OCI-LY3 (cell line): ENCODE results near the gene TMEFF2.
"Not testable (repeated sequence)": the region's sequence is repeated elsewhere in the genome, so short reads cannot be mapped to it uniquely, and the experiment has no call there.

Experiments
- H2AFZ ChIP-seq: fragments of 200-600, 300-600 bp; shearing (Covaris generic); 2 replicates; pipeline ENCODE4 v1.6.0; 2014; ENCODE audit warnings: antibody characterized with exemption, low read depth, low read length
- H3K27ac ChIP-seq: fragments of 200-600, 300-600 bp; sonication (generic); 2 replicates; pipeline ENCODE4 v1.5.1; 2014; ENCODE audit warnings: mild to moderate bottlenecking, low read length, moderate library complexity, mixed read lengths
- H3K27me3 ChIP-seq: fragments of 200-600, 300-600 bp; sonication (generic); 2 replicates; pipeline ENCODE4 v1.6.1; 2014; ENCODE audit warnings: low read depth, low read length, mixed read lengths
- H3K36me3 ChIP-seq: fragments of 200-600, 300-600 bp; sonication (generic); replicated peaks from 2 replicates; pipeline ENCODE3; 2014; ENCODE audit warnings: low read depth, low read length, mixed read lengths
- H3K4me1 ChIP-seq: fragments of 300-600, 200-600 bp; sonication (generic); 2 replicates; pipeline ENCODE4 v1.6.1; 2014; ENCODE audit warnings: low read length, mixed read lengths
- H3K4me2 ChIP-seq: fragments of 200-600, 300-600 bp; sonication (generic); 2 replicates; pipeline ENCODE4 v1.6.1; 2014; ENCODE audit warnings: low read length, mixed read lengths
- H3K4me3 ChIP-seq: fragments of 300-600, 200-600 bp; sonication (generic); 2 replicates; pipeline ENCODE4 v1.5.1; 2014; ENCODE audit warnings: antibody characterized with exemption, mild to moderate bottlenecking, low read length, moderate library complexity
- H3K79me2 ChIP-seq: fragments of 300-600, 200-600 bp; shearing (Covaris generic); 2 replicates; pipeline ENCODE4 v1.6.1; 2014; ENCODE audit warnings: mild to moderate bottlenecking, low read length, mixed read lengths
- H3K9ac ChIP-seq: fragments of 300-600, 200-600 bp; shearing (Covaris generic); 2 replicates; pipeline ENCODE4 v1.6.0; 2014; ENCODE audit warnings: mild to moderate bottlenecking, low read length, moderate library complexity
- H3K9me3 ChIP-seq: fragments of 200-600, 300-600 bp; shearing (Covaris generic); 2 replicates; pipeline ENCODE4 v1.6.1; 2014; ENCODE audit warnings: low read length, mixed read lengths; ENCODE audit not compliant: insufficient read depth
- H4K20me1 ChIP-seq: fragments of 200-600, 300-600 bp; sonication (generic); 2 replicates; pipeline ENCODE4 v1.6.1; 2016; ENCODE audit warnings: low read length, mixed read lengths; ENCODE audit not compliant: insufficient read depth
- CTCF ChIP-seq: fragments of 200-600, 300-600 bp; sonication (generic); IDR thresholded peaks from 2 replicates; pipeline ENCODE4 v1.5.1; 2014; ENCODE audit warnings: antibody characterized with exemption, low read length, low read depth
- EZH2phosphoT487 ChIP-seq: fragments of 200-600 bp; shearing (Covaris generic); IDR thresholded peaks from 2 replicates; pipeline ENCODE4 v1.6.1; 2018; ENCODE audit warnings: antibody characterized with exemption, mixed run types, low read depth

Gene TMEFF2

GRCh38 chr2:192145496-192145895 is 49.2 kb downstream of the TMEFF2 start:
- Histone ChIP-seq H3K4me2 (no peak overlapping the region), H3K9ac (no peak overlapping the region), H4K20me1 (no peaks in the 10 kb centered on the region), H3K36me3 (no peaks in the 10 kb centered on the region), H3K27me3 (no peaks in the 10 kb centered on the region), H3K9me3 (no peaks in the 10 kb centered on the region), H3K4me3 (no peak overlapping the region), H2AFZ (no peak overlapping the region), H3K4me1 (peaks cover 15% of the 10 kb centered on the region), H3K27ac (no peak overlapping the region), H3K79me2 (no peaks in the 10 kb centered on the region)
- no peak for TF ChIP-seq EZH2phosphoT487
- TF ChIP-seq CTCF = no peak

GRCh38 chr2:192140236-192140839 is 54.4 kb downstream of the TMEFF2 start:
- H3K27ac ChIP-seq = no peak overlapping the region
- no peak overlapping the region for H3K9ac ChIP-seq

GRCh38 chr2:192139813-192140212 is 54.9 kb downstream of the TMEFF2 start:
- Histone ChIP-seq H3K27me3 (no peaks in the 10 kb centered on the region), H2AFZ (no peak overlapping the region), H3K4me2 (no peak overlapping the region), H4K20me1 (no peaks in the 10 kb centered on the region), H3K4me3 (no peak overlapping the region), H3K9ac (no peak overlapping the region), H3K36me3 (no peaks in the 10 kb centered on the region), H3K4me1 (no peaks in the 10 kb centered on the region), H3K9me3 (no peaks in the 10 kb centered on the region), H3K79me2 (no peaks in the 10 kb centered on the region), H3K27ac (no peak overlapping the region)
- TF ChIP-seq EZH2phosphoT487 (no peak), CTCF (no peak)

More at GRCh38 chr2:192140236-192140839, 54.4 kb downstream of the TMEFF2 start:
- H4K20me1 ChIP-seq = no peaks in the 10 kb centered on the region
- H3K4me2 ChIP-seq = no peak overlapping the region
- no peak for TF ChIP-seq EZH2phosphoT487
- TF ChIP-seq CTCF = no peak
- no peak overlapping the region for H2AFZ ChIP-seq
- no peaks in the 10 kb centered on the region for H3K79me2 ChIP-seq
- H3K4me3 ChIP-seq = no peak overlapping the region
- no peaks in the 10 kb centered on the region for H3K9me3 ChIP-seq
- no peaks in the 10 kb centered on the region for H3K4me1 ChIP-seq
- no peaks in the 10 kb centered on the region for H3K36me3 ChIP-seq
- no peaks in the 10 kb centered on the region for H3K27me3 ChIP-seq

- Histone ChIP-seq H3K36me3 (no peaks in the 10 kb centered on the region), H4K20me1 (no peaks in the 10 kb centered on the region), H3K4me2 (no peak overlapping the region), H3K9me3 (no peaks in the 10 kb centered on the region), H2AFZ (no peak overlapping the region), H3K4me1 (no peaks in the 10 kb centered on the region), H3K9ac (no peak overlapping the region), H3K79me2 (no peaks in the 10 kb centered on the region), H3K27me3 (no peaks in the 10 kb centered on the region), H3K27ac (no peak overlapping the region), H3K4me3 (no peak overlapping the region)
- TF ChIP-seq CTCF = no peak
- TF ChIP-seq EZH2phosphoT487 = no peak
These were observed 57.3 kb downstream of the TMEFF2 start for GRCh38 chr2:192137451-192137850.

- H3K4me1 ChIP-seq, H3K9ac ChIP-seq, H3K27ac ChIP-seq, H4K20me1 ChIP-seq, H3K4me3 ChIP-seq, H3K36me3 ChIP-seq, H3K4me2 ChIP-seq, H3K27me3 ChIP-seq, H3K9me3 ChIP-seq, H2AFZ ChIP-seq, H3K79me2 ChIP-seq: not testable (repeated sequence)
These were observed 62.1 kb downstream of the TMEFF2 start for GRCh38 chr2:192132604-192133003.

- H3K27me3 ChIP-seq, H3K9ac ChIP-seq, H2AFZ ChIP-seq, H3K4me2 ChIP-seq, H3K4me1 ChIP-seq, H3K4me3 ChIP-seq, H3K9me3 ChIP-seq, H4K20me1 ChIP-seq, H3K79me2 ChIP-seq, H3K36me3 ChIP-seq, H3K27ac ChIP-seq: not testable (repeated sequence)
These were observed 64.4 kb downstream of the TMEFF2 start for GRCh38 chr2:192130312-192130711.
